OCI-LY3 (cell line): ENCODE results near the gene EEIG2.

Source experiments
- EZH2phosphoT487 ChIP-seq: fragments of 200-600 bp; shearing (Covaris generic); IDR thresholded peaks from 2 replicates; pipeline ENCODE4 v1.6.1; 2018; ENCODE audit warnings: antibody characterized with exemption, mixed run types, low read depth
- TF ChIP-seq, protein P1 (sequence below): fragments of 200-600, 300-600 bp; sonication (generic); IDR thresholded peaks from 2 replicates; pipeline ENCODE4 v1.5.1; 2014; ENCODE audit warnings: antibody characterized with exemption, low read length, low read depth

- TF ChIP-seq, protein P1, sequence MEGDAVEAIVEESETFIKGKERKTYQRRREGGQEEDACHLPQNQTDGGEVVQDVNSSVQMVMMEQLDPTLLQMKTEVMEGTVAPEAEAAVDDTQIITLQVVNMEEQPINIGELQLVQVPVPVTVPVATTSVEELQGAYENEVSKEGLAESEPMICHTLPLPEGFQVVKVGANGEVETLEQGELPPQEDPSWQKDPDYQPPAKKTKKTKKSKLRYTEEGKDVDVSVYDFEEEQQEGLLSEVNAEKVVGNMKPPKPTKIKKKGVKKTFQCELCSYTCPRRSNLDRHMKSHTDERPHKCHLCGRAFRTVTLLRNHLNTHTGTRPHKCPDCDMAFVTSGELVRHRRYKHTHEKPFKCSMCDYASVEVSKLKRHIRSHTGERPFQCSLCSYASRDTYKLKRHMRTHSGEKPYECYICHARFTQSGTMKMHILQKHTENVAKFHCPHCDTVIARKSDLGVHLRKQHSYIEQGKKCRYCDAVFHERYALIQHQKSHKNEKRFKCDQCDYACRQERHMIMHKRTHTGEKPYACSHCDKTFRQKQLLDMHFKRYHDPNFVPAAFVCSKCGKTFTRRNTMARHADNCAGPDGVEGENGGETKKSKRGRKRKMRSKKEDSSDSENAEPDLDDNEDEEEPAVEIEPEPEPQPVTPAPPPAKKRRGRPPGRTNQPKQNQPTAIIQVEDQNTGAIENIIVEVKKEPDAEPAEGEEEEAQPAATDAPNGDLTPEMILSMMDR: no peak
- TF ChIP-seq EZH2phosphoT487: no peak
Measured at GRCh38 chr1:108513044-108513415, 46.9 kb upstream of the EEIG2 start.
